Measurements from ENCODE around the gene DNASE1L2.

The DNASE1L2 gene

DNA sequence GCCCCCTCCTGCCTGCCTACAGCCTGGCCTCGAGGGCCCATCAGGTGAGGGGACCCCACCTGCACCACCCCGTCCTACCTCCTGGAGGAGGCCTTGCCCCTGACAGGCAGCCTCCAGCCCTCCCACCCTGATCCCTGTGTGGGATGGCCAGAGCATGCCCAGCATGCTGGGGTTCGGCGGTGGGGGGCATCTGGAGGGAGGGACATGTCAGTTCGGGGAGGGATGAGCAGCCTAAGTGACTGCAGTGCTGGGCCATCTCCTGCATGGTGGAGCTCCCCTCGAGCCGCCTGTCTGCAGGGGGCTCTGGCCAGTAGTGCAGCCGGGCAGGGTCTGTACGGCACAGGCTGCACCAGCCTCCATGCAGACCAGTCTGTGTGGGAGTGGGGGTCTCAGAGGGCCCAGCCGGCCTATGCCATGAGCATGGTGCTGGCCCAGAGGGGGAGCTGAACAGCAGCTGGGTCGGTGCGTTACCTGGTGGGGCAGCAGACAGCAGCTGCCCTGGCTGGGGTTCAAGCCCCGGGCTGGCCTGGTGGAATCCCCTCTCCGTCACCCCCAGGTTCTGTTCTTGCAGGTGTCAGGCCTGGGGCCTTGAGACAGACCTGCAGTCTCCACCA, 35.7 kb downstream of the DNASE1L2 start:
- no peak for DNase-seq

DNA sequence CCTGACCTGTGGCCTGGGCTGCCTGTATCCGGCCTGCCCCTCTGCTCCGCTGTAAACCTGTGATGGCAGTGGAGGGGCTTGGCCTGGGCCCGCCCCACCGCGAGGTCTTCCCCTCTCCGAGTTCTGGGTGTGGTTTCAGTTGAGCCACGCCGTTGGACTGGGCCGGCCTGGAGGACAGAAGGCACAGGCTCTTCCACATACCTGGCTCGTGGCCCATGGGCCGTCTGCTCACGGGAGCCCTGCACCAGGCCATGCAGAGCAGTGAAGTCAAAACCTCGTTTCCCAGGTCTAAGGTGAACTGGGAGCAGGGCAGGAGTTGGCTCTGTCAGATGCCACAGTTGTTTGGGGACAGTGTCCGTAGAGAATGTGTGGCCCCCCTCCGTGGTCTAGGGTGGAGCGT, 37.2 kb downstream of the DNASE1L2 start:
- DNase-seq, result no peak

DNA sequence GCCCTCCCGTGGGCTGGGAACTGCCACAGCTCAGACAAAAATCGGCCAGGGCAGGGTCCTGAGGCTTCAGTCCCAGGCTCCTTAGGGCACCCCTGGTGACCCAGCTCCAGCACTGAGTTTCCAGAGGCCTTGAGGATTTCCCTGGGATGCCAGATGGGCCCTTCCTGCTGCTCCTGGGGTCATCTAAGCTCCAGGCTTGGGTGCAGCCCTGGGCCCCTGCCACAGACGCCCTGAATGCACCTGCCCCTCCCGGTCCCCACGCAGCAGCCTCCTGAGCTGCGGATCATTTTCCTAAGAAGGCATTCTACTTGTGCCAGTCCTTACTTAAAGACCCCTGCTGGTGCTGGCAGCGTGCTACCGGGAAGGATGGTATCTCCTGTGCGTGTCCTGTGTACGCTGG, 37.7 kb downstream of the DNASE1L2 start:
- DNase-seq, result no peak

DNA sequence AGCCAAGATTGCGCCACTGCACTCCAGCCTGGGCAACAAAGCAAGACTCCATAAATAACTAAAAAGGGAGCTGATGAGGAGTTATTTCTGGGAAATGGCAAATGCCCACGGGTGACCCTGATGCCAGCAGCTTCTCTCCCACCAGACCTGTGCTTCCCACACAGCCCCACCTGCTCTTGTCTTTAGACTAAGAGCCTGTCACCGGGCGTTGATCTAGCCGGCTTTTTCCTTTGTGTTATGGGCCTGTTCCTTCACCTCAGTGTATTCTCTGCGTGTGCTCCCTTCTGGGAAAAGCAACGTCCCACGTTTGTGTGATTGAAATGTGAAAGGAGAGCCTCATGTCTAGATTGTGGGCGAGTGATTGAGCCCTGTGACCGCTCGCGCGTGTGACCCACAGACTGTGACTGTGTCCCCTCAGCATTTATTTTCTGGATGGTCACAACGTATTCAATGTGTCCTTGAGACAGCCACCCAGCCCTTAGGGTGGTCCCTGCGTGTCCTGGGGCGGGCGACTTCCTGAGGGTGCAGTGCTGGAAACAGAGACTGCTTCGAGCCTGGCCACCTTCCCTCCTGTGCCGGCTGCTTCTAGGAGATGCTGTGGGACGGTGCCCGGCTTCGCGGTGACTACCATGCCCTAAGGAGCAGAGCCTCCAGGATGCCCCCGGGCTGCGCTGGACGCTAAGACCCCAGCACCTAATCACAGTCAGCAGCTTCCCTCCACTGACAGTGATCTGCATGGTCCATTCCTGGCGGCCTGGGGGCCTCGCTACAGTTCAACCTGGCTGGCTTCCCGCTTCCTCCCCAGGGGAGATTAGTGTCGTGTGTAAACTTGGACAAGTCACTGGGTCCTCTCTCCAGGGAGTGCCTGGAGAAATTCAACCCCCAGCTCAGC, 39.5 kb downstream of the DNASE1L2 start:
- no peak for DNase-seq

DNA sequence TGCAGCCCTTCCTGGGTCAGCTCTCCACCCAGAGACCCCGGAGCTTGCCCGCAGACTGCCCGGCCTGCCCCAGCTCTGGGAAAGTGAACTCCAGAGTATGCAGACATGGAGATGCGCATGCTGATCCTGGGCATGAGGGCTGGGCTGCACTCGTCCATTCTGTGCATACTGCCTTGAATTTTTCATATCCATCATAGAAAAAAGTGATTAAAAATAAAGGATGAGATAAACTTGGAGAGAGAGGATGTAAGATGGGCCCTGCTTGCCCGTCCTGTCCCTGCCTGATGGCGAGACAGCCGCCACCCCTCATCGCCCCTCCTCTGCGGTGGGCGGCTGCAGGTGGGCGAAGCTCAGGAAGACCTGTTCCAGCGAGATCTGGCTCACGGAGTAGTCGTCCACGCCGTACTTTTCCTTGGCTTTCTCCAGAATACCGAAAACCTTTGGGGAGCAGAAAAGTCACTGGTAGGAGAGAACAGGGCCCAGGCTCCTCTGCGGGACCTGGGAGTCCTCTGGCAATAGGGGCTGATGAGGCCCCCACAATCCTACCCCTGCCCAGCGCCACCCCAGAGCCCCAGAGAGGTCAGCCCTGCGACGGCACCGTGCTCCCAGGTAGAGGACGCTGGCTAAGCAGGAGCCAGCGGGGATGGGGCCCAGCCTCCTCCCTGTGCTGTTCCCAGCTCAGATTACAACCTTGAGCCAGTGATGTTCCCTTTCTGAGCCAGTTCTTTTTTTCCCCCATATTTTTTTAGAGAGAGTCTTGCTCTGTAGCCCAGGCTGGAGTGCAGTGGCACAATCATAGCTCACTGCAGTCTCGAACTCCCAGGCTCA, 40.3 kb downstream of the DNASE1L2 start:
- peak; percentile 5 for DNase-seq

DNA sequence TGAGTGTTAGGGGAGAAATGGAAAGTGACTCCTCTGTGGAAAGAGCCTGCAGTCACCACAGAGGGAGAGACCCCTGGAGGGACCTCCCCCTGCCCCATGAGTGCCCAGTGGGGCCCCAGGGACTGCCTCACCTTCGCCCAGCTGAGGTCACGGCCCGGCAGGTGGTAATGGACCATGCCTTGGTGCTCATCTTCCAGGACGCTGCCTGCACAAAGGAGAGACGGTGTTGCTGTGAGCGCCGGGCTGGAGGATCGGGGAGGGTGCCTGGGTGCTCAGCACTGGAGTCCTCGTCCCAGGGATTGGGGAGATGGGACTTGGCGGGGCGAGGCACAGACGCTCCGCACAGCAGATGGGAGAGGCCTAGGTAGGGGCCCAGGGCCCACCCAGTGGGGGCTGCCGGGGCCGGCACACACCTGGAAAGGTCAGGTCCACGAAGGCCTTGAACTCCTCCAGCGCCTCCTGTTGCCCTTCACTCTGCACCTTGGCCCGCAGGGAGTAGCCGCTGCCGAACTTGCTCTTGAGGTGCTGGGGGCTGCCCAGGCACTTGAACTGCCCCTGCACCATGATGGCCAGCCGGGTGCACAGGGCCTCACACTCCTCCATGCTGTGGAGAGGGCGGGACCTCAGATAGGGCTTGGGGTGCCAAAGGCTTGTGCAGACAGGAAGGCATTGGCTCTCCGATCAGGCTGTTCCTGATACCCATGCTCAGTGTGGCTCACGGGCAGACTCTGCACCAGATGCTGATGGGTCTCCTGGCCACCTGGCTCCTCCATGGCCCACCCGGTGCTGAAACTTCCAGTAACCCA, 41.4 kb downstream of the DNASE1L2 start:
- no peak for DNase-seq

DNA sequence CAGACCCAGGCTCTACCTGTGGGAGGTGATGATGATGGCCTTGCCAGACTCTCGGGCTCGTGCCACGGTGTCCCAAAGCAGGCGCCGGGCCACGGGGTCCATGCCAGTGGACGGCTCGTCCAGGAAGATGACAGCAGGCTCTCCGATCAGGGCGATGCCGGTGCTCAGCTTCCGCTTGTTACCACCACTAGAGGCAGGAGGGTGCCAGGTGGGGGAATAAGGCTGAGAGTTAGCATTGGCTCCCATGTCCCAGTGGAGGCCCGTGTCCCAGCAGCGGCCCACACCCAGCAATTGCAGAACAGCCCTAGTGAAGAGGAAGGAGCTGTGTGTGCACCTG, 42.0 kb downstream of the DNASE1L2 start:
- no peak for DNase-seq

DNA sequence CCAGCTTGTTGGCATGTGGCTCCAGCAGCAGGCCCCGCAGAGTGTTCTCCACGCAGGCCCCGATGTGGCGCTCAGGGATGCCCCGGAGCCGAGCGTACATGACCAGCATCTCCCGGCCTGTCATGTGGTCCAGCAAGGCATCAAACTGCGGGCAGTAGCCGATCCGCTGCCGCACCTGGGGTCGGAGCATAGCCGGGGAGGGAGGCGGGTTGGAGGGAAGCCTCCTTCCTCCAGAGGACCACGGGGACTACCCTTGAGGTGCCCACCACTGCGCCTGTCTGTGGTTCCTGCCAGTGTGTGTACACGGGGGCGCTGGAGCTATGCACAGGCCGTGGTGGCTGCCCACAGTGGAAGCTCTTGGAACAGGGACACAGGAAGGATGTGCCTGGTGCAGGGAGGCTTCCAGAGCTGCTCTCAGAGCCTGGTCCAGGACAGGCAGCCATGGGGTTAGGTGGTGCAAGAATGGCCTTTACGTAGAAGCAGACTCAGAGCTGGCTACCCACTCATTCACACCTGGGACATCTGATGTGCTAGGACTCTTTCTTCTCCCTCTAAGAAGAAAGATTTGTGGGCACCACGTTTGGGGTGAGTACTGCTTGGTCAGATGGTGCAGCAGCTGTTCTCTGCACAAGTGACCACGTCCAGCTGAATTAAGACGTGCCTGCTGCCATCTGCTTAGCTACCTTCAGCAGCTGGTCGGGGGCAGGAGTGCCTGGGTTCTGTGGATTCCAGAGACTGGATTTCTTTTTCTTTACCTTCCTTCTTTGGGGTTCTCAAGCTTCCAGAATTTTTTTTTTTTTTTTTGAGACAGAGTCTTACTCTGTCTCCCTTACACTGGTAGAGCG, 42.9 kb downstream of the DNASE1L2 start:
- DNase-seq, result peak; percentile 16

DNA sequence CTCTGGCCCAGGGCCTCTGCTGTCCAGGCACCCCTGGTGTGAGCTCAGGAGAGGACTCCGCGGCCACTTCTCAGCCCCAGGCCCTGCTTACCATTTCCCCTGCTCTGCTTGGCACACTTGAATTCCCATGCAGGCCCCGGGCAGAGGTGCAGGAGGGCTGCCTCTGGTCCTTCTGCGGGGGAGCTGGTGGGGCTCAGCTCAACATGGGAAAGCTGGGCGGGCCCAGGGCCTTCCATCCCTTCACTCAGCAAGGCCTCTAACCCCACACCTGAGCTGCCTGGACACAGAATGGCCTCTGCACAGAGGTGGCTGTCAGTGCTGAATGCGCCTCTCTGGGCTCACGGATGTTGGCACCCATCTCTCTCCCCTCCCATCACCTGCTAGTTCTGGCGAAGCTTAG, 44.2 kb downstream of the DNASE1L2 start:
- DNase-seq, result no peak

DNA sequence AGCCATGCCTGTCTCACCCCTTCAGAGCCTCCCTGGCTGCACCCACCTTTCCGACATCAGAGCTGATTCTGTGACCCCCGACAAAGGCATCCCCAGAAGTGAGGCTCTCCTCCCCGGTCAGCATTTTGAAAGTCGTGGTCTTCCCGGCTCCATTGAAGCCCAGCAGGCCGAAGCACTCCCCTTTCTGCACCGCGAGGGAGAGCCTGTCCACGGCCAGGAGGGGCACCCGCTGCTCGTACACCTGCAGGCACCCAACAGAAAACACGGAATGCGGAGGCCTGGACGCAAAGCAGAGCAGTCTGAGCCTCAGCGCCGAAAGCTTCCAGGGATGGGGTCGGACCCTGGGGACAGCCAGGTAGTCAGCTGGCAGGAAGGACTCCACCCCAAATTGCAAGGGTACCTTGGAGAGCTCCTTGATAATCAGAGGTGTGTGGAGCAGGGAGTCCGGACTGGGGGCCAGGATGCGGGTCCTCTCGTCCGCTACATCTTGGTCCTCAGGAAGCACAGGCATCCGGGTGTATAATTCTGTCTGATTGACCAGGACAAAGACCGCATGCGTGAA, 44.8 kb downstream of the DNASE1L2 start:
- no peak for DNase-seq

DNA sequence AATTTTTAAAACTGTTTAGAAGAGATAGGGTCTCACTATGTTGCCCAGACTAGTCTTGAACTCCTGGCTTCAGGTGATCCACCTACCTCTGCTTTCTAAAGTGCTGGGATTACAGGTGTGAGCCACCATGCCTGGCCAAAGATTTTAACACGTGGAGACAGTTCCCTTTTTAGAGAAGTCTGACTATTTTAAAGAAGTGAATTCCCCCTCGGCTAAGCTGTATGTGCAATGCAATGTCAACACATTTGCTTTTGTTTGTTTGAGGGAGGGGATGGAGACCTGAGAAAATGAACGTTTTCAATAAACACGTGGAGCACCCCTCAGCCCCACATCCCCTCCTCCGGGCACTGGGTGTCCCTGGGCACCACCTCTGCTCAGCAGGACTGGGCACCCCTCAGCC, 46.0 kb downstream of the DNASE1L2 start:
- DNase-seq, result no peak

DNA sequence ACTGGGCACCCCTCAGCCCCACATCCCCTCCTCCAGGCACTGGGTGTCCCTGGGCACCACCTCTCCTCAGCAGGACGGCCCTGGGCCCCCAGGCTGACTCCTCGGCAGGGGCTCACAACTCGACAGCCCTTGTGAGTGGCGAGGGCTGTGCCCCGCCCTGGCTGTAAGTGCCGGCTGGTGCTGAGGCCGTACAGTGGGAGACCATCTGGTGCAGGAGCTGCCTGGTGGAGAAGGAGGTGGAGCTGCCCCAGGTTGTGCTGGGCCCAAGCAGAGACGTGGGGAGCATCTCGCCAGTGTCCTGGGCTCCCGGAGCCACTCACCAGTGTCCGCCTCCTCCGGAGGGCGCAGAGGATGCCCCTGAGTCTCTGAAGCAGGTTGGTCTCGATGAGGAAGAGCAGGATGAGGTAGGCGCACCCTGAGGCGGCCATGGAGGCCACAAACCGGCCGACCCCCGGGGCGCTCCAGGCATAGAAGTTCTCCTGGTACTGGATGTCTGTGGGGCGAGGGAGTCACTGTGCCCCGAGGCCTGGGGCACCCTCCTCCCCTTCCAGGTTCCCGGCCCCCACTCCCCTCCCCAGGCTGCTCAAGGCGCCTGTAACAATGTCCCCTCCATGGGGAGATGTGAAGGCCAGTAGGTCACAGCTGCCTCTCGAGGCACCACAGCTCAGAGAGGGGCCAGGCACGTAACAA, 46.8 kb downstream of the DNASE1L2 start:
- DNase-seq, result peak; percentile 83

DNA sequence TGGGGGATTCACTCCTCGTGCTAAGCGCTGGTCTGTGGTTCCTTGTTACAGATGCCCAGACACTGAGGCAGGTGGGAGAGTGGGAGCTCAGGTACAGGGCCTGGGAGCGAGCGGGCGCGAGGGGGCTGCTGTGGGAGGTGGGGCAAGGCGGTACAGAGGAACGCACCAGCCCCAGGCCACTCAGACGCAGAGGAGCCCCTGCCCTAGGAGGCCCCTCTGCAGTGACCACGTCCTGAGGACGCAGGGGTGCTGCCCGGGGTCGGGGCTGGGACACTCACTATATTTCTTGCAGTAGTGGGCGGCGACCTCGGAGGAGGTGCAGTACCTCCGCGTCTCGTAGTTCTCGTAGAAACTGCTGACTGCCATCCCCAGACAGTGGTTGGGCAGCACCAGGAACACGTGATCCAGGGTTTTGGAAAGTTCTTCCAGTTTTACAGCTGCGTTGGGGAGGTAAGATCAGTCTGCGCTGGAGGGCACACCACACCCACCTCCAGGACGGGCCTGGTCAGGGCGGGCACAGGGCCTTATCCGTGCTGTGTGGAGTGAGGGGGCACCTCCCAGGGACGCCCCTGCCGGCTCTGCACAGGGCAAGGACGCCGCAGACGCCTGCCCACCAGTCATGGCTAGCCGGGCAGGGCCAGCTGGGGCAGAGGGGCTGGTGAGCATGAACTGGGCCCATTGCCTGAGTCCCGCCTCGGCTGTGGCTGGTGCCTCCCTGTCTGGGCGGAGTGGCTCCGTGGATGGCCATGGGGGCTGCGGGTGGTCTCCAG, 47.9 kb downstream of the DNASE1L2 start:
- no peak for DNase-seq

DNA sequence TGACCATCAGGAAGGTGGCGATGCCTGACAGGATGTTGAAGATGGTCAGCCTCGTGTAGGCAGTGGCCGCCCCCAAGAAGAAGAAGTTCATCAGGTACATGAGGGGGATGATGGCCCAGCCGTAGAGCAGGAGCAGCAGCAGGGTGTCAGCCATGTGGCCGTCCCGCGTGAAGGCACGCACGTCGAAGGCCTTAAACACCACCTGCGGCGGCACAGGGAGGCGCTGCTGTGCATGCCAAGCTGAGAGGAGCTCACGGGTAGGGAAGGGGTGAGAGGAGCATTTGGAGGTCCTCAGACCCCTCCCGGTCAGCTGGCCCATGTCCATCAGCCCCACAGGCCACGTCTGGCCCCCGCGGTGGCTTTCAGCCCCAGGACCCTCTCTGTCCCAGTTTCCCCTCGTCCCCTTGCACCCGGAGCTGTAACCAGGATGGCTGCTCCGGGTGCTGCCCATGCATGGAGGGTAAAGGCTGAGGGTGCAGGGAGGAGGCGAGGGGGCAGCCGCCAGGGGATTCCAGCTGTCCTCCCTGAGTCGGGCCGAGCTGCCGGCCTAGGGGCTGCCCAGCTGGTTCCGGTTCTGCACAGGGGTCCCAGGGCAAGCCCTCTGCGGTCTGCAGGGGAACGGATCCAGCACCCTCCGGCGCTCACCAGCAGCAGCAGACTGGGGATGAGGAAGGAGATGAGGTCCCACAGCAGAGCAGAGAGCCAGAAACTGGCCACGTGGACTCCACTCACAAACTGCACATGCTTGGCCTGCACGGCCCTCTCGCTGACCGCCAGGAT, 48.7 kb downstream of the DNASE1L2 start:
- no peak for DNase-seq

DNA sequence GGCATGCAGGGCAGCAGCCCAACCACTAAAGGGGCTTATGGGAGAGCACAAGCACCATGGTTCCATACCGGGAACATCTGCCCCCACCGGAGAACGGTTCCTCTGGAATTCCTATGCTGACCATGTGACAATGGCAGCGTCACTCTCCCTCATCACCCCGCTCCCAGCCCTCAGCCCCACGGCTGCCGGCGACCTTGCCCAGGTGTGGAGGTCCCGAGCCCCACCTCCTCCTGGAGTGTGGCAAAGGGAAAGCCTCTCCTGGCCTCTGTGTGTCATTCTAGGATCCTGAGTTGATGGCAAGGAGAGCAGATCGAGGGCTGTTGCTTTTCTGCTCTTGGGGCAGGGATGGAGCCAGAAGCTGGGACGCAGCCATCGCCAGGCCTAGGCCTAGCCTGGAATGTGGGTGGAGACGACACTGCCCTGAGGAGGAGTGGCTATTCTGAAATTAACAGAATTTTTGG, 49.5 kb downstream of the DNASE1L2 start:
- no peak for DNase-seq

DNA sequence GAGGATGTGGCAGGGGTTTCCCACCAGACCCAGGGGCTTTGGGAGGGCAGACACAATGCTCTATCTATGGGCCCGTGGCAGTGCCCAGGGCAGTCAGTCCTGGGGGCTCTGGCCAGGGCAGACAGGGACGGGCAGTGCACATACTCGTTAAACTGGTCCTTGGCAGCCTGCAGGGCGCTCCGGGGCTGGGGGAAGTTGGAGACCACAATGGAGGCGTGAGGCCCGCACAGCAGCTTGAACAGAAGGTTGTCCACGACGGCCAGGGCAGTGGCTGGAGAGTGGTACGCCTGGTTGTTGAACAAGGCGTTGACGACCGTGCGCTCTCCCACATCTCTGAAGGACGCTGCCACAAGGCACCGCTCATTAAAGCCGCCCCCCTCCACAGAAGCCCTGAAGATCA, 50.3 kb downstream of the DNASE1L2 start:
- DNase-seq, result no peak

DNA sequence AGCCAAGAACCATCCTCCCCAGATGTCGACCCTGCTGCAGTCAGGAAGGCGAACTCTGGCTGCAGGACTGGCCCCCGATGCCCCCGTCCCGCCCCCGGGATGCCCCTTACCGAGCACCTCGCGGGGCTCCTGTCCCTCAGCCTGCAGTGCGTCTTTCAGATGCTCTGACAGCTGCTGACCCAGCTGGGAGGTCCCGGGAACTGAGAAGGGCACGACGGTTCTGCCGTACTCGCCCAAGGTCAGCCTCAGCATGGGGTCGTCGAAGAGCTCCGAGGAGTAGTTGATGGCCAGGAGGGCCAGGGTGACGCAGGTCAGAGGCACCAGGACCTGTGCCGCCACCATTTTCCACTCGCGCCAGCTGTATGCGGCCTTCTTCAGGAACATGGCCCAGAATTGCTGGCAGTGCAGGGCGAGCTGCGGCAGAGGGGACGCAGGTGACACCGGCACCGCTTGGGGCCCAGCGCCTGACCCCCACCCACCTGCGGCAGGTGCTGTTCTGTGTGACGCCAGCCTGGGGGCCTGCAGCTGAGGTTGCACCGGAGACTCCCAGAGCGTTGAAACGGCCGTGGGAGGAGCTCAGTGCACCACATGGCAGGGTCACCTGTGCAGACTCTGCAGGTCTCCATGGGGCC, 51.8 kb downstream of the DNASE1L2 start:
- DNase-seq, result no peak
